Loucy (cell line): ENCODE measurements around the gene PLPPR3.

Experiments
- CTCF ChIP-seq: fragments of 200-600 bp; sonication (generic); conservative IDR thresholded peaks from 2 replicates; pipeline ENCODE4 v1.5.1; 2014; ENCODE audit warnings: mild to moderate bottlenecking, antibody characterized with exemption, low read length
- EZH2phosphoT487 ChIP-seq: fragments of 200-600 bp; IDR thresholded peaks from 2 replicates; pipeline ENCODE4 v1.6.1; 2018; ENCODE audit warnings: antibody characterized with exemption, mild to moderate bottlenecking, moderate library complexity, borderline replicate concordance

- TF ChIP-seq CTCF (no peak), EZH2phosphoT487 (no peak)
Measured at GRCh38 chr19:791007-791566, 30.7 kb downstream of the PLPPR3 start.
